Stimulated activated CD4-positive, alpha-beta T cell treated with anti-CD3 and anti-CD28 coated beads, Interleukin-2, amount 100 ng/mL, for 48 hours (primary cell): ENCODE data around the gene CCL22.

Source experiments
- DNase-seq, 2 donors: peaks; one replicate each; pipeline ENCODE4 v3.0.0-alpha.2; 2020

The CCL22 gene

DNA sequence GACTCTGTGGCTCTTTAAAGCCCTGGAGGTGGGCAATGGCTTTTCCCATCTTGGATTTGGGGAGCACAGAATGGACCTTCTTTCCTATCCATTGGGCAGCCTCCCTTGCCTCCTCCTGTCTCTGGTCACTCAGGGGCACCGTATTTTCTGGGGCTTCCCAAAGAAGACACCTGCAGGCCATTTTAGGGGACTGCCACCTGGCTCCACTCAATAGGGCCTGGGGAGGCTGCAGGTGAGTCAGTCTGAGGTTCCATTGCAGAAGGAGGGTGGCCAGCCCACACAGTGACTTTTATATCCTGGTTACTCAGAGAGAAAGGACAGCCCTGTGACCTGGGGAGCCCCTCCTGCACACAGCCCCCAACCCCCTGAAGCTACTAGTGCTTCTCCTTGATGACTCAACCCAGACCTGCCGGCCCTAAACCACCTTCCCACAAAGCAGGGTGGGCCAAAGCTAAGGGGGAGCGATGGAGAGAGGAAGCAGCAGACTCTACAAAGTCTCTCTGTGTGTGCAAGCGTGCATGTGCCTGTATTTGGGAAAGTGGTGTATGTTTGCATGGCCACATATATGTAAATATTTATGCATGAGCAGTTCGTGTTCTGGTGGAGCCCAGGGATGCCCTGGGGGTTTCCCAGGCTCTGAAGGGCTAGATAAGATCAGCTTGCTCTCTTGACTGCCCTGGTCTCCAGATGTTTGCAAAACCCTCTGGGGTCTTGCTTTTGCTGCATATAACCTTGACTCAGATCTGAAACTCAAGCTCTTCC, 18.7 kb downstream of the CCL22 start:
- DNase-seq: peak; percentile 19 to 34

DNA sequence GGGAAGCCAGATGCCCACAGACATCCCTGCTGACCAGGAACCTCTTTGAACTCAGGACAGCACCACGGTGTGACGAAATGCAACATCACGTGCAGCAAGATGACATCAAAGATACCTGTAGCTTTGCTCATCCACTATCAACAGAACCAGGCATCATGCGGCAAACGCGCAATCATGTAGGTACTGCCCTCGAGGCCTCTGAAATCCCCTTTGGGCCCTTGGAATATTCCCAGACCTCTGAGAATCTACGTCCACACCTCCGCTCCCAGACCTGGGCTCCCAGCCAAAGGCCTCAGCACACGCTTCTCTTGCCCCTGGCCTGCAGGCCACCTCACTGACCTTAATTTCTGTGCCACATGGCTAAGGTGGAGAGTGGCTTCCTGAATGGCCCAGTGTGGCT, 21.0 kb downstream of the CCL22 start:
- DNase-seq: no peak

DNA sequence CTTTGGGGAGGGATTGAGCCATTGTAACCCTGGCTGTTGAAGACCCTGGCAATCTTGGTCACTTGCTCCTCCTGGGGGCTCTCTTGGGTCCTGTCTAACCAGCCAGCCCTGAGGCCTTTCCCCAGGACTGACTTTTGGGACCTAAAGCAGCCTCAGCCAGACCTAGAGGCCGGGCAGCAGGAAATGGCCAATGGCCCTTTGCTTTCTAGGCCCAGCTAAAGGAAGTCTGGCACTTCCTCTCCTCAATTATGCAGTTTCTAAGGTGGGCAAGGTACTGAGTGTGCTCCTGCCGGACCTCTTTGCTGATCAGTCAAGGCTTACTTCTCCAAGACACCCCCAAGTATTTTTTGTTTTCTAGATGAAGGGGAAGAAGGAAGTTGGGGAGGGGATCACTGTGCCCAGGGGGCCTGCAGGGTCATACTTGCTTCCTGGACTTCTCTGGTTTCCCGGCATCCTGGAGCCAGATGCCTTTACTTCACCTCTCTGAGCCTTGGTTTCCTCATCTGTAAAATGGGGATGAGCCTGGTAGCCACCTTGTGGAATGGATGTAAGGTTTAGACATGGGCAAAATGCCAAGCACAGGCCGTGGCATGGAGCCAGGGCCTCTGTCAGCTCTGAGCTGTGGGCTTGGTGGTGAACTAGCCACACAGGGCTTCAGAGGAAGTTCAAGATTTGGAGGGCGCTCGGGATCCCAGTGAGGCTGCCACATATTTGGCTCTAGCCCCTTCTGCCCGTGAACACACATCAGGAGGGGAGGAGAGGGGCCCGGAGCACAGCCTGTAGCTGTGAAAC, 22.3 kb downstream of the CCL22 start:
- no peak for DNase-seq

DNA sequence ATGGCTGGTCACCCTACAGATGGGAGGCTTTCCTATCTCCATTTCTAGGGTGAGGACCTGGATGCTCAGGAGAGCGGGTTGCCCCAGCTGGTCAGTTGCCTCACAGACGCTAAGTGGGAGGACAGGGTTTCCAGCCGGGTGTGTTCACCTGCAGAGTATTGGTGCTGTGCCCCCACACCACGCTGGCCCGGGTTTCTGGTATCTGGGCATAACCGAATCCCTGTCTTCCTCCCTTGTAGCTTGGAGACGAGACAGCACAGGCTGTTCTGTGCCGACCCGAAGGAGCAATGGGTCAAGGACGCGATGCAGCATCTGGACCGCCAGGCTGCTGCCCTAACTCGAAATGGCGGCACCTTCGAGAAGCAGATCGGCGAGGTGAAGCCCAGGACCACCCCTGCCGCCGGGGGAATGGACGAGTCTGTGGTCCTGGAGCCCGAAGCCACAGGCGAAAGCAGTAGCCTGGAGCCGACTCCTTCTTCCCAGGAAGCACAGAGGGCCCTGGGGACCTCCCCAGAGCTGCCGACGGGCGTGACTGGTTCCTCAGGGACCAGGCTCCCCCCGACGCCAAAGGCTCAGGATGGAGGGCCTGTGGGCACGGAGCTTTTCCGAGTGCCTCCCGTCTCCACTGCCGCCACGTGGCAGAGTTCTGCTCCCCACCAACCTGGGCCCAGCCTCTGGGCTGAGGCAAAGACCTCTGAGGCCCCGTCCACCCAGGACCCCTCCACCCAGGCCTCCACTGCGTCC, 23.4 kb downstream of the CCL22 start:
- no peak for DNase-seq

DNA sequence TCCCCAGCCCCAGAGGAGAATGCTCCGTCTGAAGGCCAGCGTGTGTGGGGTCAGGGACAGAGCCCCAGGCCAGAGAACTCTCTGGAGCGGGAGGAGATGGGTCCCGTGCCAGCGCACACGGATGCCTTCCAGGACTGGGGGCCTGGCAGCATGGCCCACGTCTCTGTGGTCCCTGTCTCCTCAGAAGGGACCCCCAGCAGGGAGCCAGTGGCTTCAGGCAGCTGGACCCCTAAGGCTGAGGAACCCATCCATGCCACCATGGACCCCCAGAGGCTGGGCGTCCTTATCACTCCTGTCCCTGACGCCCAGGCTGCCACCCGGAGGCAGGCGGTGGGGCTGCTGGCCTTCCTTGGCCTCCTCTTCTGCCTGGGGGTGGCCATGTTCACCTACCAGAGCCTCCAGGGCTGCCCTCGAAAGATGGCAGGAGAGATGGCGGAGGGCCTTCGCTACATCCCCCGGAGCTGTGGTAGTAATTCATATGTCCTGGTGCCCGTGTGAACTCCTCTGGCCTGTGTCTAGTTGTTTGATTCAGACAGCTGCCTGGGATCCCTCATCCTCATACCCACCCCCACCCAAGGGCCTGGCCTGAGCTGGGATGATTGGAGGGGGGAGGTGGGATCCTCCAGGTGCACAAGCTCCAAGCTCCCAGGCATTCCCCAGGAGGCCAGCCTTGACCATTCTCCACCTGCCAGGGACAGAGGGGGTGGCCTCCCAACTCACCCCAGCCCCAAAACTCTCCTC, 24.1 kb downstream of the CCL22 start:
- no peak for DNase-seq

DNA sequence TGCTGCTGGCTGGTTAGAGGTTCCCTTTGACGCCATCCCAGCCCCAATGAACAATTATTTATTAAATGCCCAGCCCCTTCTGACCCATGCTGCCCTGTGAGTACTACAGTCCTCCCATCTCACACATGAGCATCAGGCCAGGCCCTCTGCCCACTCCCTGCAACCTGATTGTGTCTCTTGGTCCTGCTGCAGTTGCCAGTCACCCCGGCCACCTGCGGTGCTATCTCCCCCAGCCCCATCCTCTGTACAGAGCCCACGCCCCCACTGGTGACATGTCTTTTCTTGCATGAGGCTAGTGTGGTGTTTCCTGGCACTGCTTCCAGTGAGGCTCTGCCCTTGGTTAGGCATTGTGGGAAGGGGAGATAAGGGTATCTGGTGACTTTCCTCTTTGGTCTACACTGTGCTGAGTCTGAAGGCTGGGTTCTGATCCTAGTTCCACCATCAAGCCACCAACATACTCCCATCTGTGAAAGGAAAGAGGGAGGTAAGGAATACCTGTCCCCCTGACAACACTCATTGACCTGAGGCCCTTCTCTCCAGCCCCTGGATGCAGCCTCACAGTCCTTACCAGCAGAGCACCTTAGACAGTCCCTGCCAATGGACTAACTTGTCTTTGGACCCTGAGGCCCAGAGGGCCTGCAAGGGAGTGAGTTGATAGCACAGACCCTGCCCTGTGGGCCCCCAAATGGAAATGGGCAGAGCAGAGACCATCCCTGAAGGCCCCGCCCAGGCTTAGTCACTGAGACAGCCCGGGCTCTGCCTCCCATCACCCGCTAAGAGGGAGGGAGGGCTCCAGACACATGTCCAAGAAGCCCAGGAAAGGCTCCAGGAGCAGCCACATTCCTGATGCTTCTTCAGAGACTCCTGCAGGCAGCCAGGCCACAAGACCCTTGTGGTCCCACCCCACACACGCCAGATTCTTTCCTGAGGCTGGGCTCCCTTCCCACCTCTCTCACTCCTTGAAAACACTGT, 25.0 kb downstream of the CCL22 start:
- no peak for DNase-seq

DNA sequence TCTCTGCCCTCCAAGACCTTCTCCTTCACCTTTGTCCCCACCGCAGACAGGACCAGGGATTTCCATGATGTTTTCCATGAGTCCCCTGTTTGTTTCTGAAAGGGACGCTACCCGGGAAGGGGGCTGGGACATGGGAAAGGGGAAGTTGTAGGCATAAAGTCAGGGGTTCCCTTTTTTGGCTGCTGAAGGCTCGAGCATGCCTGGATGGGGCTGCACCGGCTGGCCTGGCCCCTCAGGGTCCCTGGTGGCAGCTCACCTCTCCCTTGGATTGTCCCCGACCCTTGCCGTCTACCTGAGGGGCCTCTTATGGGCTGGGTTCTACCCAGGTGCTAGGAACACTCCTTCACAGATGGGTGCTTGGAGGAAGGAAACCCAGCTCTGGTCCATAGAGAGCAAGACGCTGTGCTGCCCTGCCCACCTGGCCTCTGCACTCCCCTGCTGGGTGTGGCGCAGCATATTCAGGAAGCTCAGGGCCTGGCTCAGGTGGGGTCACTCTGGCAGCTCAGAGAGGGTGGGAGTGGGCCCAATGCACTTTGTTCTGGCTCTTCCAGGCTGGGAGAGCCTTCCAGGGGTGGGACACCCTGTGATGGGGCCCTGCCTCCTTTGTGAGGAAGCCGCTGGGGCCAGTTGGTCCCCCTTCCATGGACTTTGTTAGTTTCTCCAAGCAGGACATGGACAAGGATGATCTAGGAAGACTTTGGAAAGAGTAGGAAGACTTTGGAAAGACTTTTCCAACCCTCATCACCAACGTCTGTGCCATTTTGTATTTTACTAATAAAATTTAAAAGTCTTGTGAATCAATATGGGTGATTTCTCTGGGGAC, 25.9 kb downstream of the CCL22 start:
- no peak for DNase-seq

DNA sequence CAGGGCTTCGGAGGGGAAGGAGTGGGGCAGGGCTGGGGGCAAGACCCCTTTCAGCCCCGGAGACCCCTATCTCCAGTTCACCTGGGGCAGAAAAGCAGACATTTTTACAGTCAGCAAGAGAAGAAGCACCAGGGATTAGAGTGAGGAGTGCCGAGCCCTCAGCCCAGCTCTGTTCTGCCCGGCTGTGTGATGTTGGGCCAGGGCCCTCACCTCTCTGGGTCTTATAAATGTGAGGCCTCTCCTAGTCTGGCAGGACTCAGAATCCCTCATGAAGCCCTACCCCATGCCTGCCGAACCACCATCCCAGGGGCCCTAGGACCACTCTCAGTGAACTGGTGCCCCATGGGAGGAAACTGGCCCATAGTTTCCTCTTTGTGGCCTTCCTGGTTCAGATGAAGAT, 26.5 kb downstream of the CCL22 start:
- no peak for DNase-seq

DNA sequence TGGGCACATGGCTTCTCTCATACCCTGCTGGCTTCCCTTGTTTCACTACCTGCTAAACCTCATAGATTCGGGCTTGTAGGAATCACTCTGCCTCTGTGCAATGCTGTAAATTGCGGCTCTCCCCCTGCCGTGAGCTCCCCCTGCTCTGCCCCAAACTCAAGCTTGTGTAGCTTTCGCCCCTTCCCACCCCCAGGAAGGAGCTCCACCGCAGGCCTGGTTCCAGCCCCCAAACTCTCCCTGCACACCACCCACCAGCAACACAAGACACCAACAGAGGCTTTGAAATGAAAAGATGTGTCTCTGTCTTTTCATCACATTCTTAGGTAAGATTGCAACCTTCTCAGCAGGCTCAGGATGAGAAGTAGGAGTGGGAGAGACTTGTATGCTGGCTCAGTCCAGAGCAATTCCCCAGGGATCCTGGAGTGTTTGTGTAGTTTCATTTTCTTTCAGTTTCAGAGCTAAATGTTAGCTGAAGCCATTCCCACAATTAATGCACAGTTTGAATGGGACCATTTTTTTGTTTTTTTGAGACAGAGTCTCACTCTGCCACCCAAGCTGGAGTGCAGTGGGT, 27.9 kb downstream of the CCL22 start:
- no peak for DNase-seq

DNA sequence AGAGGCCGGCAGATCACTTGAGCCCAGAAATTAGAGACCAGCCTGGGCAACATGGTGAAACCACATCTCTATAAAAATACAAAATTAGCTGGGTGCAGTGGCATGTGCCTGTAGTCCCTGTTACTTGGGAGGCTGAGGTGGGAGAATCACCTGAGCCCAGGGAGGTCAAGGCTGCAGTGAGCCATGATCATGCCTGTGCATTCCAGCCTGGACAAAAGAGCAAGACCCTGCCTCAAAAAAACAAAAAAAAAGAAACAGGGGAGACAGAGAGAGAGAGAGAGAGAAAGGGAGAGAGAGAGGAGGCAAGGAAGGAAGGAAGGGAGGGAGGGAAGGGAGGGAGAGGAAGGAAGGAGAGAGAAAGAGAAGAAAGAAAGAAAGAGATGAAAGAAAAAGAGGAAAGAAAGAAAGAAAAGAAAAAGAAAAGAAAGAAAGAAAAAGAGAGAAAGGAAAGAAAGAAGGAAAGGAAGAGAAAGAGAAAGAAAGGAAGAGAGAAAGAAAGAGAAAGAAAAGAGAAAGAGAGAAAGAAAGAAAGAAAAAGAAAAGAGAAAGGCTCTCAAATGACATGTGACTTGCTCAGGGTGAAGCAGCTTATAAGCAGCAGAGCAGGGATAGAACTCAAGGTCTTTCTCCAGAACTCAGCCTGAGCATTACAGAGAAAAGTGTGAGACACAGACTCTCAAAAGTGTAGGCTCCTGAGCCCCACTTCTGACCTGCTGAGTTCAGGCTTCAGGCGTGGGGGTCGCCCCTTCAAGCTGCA, 29.2 kb downstream of the CCL22 start:
- DNase-seq: no peak

DNA sequence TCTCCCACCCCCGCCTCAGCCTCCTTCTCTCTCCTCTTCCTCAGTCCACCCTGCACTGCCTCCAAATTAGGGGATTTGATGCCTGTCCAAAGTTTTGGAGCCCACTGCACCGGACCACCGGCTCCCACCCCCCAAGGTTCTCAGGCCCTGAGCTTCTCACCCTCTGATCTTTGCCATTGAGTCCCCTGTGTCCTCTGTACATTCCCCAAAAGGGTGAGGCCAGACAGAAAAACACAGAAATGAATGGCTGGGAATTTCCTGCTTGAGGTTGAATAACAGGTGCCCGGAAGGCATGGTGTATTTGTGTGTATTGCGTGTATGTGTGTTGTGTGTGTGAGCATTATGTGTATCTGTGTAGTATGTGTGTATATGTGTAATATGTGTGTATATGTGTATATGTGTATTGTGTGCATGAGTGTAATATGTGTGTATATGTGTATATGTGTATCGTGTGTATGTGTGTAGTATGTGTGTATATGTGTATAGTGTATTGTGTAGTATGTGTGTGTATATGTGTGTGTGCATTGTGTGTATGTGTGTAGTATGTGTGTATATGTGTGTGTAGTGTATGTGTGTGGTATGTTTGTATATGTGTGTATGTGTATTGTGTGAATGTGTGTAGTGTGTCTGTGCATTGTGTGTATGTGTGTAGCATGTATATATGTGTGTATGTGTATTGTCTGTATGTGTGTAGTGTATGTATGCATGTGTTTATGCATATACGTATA, 29.9 kb downstream of the CCL22 start:
- no peak for DNase-seq

DNA sequence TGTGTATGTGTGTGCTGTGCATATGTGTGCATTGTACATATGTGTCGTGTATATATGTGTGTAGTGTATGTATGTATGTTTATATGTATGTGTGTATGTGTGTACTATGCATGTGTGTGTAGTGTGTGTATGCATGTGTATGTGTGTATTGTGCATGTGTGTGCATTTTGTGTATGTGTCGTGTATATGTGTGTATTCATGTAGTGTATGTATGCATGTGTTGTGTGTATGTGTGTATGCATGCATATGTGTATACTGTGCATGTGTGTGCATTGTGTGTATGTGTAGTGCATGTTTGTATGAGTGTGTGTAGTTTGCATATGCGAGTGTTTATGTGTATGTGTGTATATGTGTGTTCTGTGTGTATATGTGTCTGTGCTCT, 30.5 kb downstream of the CCL22 start:
- DNase-seq: no peak

DNA sequence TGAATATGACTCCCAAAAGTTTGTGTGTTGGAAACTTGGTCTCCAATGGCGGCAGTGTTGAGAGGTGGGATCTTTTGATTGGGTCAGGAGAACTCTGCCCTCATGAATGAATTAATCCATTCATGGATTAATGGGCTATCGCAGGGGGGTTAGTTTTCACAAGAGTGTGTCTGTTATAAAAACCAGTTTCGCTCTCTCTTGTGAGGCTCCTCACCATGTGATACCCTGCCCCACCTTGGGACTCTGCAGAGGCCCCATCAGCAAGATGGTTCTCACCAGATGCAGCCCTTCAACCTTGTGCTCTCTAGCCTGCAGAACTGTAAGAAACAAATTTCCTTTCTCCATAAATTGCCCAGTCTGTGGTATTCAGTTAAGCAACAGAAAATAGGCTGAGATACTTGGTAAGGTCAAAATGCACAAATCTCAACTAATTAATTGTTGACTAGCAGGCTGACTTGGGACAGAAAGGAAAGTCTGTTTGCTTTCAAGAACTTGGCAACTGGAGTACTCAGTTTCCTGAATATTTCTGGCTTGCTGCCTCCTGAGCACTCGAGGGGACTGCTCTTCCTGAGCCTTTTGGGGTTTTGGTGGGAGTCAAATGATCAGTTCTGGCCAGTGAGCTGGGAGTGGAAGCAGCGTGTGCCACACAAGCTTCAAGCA, 32.2 kb downstream of the CCL22 start:
- no peak for DNase-seq

DNA sequence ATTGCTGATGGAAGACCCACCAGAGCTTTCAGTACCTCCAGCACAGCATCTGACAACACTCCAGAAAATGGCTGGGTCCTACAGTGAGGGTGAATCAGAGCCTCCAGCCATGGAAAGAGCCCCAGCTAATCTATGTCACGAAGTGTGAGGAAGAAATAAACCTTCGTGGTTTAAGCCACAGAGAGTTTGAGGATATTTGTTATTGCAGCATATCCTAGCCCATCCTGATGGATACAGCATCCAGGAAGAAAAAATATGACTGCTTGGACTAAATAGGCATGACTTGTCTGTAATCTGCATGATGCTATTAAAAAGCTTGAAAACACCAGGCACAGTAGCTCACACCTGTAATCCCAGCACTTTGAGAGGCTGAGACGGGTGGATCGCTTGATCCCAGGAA, 32.7 kb downstream of the CCL22 start:
- DNase-seq: no peak

DNA sequence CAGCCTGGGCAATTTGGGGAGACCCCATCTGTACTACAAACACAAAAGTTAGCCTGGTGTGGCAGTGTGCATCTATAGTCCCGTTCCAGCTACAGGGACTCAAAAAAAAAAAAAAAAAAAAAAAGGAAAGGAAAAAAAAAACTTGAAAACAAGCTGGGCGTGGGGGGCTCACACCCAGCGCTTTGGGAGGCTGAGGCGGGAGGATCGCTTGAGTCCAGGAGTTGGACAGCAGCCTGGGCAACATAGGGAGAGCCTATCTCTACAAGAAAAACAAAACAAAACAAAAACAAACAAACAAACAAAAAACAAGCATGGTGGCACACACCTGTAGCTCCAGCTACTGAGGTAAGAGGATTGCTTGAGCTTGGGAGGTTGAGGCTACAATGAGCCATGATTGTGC, 33.1 kb downstream of the CCL22 start:
- no peak for DNase-seq

DNA sequence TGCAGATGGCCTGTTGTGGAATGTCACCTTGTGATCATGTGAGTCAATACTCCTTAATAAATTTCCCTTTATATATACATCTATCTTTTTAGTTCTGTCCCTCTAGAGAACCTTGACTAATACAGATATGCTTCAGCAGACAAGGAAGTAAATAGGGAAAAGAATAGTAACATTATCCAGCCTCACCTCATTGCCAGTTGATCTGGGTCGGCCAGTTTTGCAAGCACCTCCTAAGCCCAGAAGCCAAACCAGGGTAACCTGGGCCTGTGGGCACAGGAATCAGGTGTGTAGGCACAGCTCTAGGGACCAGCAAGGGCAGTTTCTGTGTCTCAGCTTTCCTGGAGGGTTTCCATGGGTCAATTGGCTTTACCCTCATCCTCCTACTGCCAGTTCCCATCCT, 34.1 kb downstream of the CCL22 start:
- no peak for DNase-seq

DNA sequence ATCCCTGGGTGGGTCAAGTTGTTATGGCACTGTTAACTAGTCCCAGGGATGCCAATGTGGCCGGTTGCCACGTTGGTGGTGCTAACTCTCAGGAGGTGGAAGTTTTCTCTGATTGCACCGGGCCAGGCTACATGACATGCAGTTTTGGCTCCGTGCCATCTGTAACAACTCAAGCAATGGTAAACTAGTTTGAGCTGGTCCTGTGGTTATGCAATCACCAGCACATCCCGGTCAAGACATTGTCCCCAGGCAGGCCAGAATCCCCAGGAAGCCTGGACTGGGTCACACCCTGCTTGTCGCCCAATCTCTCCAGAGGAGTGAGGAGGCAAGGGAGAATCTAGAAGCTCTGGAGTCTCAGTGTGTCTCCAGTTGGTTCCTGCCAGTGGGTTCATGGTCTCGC, 35.9 kb downstream of the CCL22 start:
- no peak for DNase-seq

DNA sequence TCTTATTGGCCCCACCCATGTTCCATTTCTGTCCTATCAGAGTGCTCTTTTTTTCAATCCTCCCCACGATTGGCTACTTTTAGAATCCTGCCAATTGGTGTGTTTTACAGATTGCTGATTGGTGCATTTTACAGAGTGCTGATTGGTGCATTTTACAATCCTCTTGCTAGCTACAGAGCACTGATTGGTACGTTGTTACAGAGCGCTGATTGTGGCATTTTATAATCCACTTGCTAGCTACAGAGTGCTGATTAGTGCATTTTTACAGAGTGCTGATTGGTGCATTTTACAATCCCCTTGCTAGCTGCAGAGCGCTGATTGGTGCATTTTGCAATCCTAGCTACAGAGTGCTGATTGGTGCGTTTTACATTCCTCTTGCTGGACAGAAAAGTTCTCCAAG, 36.4 kb downstream of the CCL22 start:
- no peak for DNase-seq

DNA sequence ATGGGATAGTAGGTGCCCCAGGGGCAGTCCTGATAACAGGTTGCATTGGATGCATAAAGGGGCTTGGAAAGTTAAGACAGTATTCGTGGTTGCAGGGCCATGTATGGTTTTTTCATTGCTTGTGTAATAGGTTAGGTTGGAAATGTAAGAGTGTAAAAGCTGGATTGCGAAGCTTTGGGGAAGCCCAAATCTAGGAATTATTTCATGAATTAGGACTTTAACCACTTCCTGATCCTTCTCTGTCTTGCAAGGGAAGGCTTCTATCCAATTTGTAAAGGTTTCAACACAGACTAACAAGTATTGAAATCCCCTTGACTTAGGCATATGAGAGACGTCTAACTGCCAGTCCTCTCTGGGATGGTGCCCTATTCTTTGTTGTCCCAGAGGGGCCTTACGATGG, 38.2 kb downstream of the CCL22 start:
- no peak for DNase-seq
